K562 (cell line): ENCODE results near the gene TAP2. TPM values are rescaled to one million over a fixed set of nuclear protein-coding genes. Genes with fewer than 3 reads are reported as not detected.
A peak's percentile ranks its signal among the peaks of the same experiment; 100 is the strongest.

Experiments
- BMI1 ChIP-seq: fragments of 150-350 bp; IDR thresholded peaks from 2 replicates; pipeline ENCODE4 v1.6.1; 2014; ENCODE audit warnings: low read length
- CBFA2T3 ChIP-seq: fragments of 450-650 bp; IDR thresholded peaks from 2 replicates; pipeline ENCODE4 v1.6.1; 2017
- CREM ChIP-seq: IDR thresholded peaks from 2 replicates; pipeline ENCODE4 v1.6.1; 2014; ENCODE audit warnings: antibody characterized with exemption, low read depth
- CSDE1 ChIP-seq, 2 experiments: fragments of 450-650 bp; IDR thresholded peaks; 2 replicates each; pipeline ENCODE4 v1.6.1; 2016; ENCODE audit warnings: mild to moderate bottlenecking in 1 of 2
- CTBP1 ChIP-seq: fragments of 450-650 bp; IDR thresholded peaks from 2 replicates; pipeline ENCODE4 v1.6.1; 2016; ENCODE audit warnings: borderline replicate concordance
- EWSR1 ChIP-seq: fragments of 450-650 bp; IDR thresholded peaks from 2 replicates; pipeline ENCODE4 v1.6.1; 2018; ENCODE audit warnings: borderline replicate concordance, mild to moderate bottlenecking, low read depth, moderate library complexity; ENCODE audit not compliant: partially characterized antibody
- GABPA ChIP-seq: fragments of 200-800 bp; sonication (Bioruptor generic); conservative IDR thresholded peaks from 2 replicates; pipeline ENCODE4 v1.6.1; 2016; ENCODE audit warnings: low read depth, missing genetic modification characterization, missing compliant biosample characterization
- HDGF ChIP-seq: fragments of 450-650 bp; IDR thresholded peaks from 2 replicates; pipeline ENCODE4 v1.6.1; 2016
- MAFF ChIP-seq: IDR thresholded peaks from 2 replicates; pipeline ENCODE4 v1.6.1; 2012; ENCODE audit warnings: low read length, improper control_type of control experiment
- MAZ ChIP-seq, 2 experiments: fragments of 450-650 bp in 1 of 2; sonication (generic) in 1 of 2; formaldehyde crosslinking; IDR thresholded peaks in 1 of 2; conservative IDR thresholded peaks in 1 of 2; 2 replicates each; pipeline versions ENCODE4 v1.4.0 to v1.5.0; 2020; ENCODE audit warnings: mild to moderate bottlenecking in 1 of 2, missing genetic modification reagents in 1 of 2
- MEF2D ChIP-seq: conservative IDR thresholded peaks from 2 replicates; pipeline ENCODE4 v1.6.1; 2016; ENCODE audit warnings: low read depth, missing genetic modification characterization, missing compliant biosample characterization
- NCOA1 ChIP-seq: fragments of 450-650 bp; IDR thresholded peaks from 2 replicates; pipeline ENCODE4 v1.6.1; 2016; ENCODE audit warnings: low read depth
- NFE2L1 ChIP-seq: fragments of 450-650 bp; IDR thresholded peaks from 2 replicates; pipeline ENCODE4 v1.6.1; 2016; ENCODE audit warnings: missing genetic modification characterization, low read depth, mild to moderate bottlenecking, missing compliant biosample characterization, moderate library complexity, borderline replicate concordance
- SIN3B ChIP-seq: fragments of 450-650 bp; IDR thresholded peaks from 2 replicates; pipeline ENCODE4 v1.6.1; 2017; ENCODE audit warnings: low read depth, mild to moderate bottlenecking, moderate library complexity
- ZNF184 ChIP-seq: sonication (generic); formaldehyde crosslinking; IDR thresholded peaks from 2 replicates; pipeline ENCODE4 v1.5.0; 2020; ENCODE audit warnings: missing genetic modification reagents
- ZNF436 ChIP-seq: fragments of 250-450, 450-650 bp; sonication (Bioruptor Pico); formaldehyde crosslinking; IDR thresholded peaks from 2 replicates; pipeline ENCODE4 v1.7.0; 2020; ENCODE audit warnings: mild to moderate bottlenecking
- ZNF77 ChIP-seq: fragments of 250-450 bp; sonication (Bioruptor Pico); IDR thresholded peaks from 2 replicates; pipeline ENCODE4 v1.5.0; 2020
- polyA plus RNA-seq, 8 experiments: library from polyadenylated mRNA; depleted of rRNA in 4 of 8; stranded (reverse) in 5 of 8; unstranded in 3 of 8; fragments of >200 nt; fragmentation: Nextera tagmentation in 2 of 8; fragmentation: Illumina TruSeq in 1 of 8; extraction: Ambion mirVana in 2 of 8; extraction: Trizol in 1 of 8; gene quantifications; 2 replicates each; pipeline versions ENCODE4 v1.2.1 to v1.2.3, GENCODE V29; 2011 to 2014; ENCODE audit warnings: inconsistent platforms in 1 of 8, missing spikeins in 1 of 8
- total RNA-seq, 7 experiments: library from RNA; depleted of rRNA in 6 of 7; stranded (reverse); fragments of >200 nt in 6 of 7; fragmentation: Illumina TruSeq in 2 of 7; extraction: Trizol in 2 of 7; gene quantifications; 2 replicates each; pipeline versions ENCODE4 v1.2.1 to v1.2.3, GENCODE V29; 2011 to 2021; ENCODE audit warnings: low replicate concordance in 1 of 7
- TF ChIP-seq, protein P1 (sequence below), 2 experiments: IDR thresholded peaks in 1 of 2; conservative IDR thresholded peaks in 1 of 2; 2 replicates each; pipeline ENCODE4 v1.6.1; 2016; ENCODE audit warnings: low read depth in 2 of 2, mild to moderate bottlenecking in 1 of 2, missing compliant biosample characterization in 1 of 2, missing genetic modification characterization in 1 of 2, moderate library complexity in 1 of 2
- TF ChIP-seq, protein P2 (sequence below): IDR thresholded peaks from 2 replicates; pipeline ENCODE4 v1.6.1; 2016; ENCODE audit warnings: missing genetic modification characterization, missing compliant biosample characterization
- TF ChIP-seq, protein P3 (sequence below): fragments of 450-650 bp; IDR thresholded peaks from 2 replicates; pipeline ENCODE4 v1.6.1; 2016; ENCODE audit warnings: missing biosample characterization, missing genetic modification characterization
- TF ChIP-seq, protein P4 (sequence below): sonication (generic); formaldehyde crosslinking; IDR thresholded peaks from 2 replicates; pipeline ENCODE4 v1.8.1; 2023; ENCODE audit warnings: mild to moderate bottlenecking, missing genetic modification reagents

The TAP2 gene
- total and polyA plus RNA-seq, 9 of the 15 experiments (the other 6 are each of a cell fraction or from before 2014, with no cell fraction given) = 2.0 to 53.5 (median 19.6) TPM

DNA sequence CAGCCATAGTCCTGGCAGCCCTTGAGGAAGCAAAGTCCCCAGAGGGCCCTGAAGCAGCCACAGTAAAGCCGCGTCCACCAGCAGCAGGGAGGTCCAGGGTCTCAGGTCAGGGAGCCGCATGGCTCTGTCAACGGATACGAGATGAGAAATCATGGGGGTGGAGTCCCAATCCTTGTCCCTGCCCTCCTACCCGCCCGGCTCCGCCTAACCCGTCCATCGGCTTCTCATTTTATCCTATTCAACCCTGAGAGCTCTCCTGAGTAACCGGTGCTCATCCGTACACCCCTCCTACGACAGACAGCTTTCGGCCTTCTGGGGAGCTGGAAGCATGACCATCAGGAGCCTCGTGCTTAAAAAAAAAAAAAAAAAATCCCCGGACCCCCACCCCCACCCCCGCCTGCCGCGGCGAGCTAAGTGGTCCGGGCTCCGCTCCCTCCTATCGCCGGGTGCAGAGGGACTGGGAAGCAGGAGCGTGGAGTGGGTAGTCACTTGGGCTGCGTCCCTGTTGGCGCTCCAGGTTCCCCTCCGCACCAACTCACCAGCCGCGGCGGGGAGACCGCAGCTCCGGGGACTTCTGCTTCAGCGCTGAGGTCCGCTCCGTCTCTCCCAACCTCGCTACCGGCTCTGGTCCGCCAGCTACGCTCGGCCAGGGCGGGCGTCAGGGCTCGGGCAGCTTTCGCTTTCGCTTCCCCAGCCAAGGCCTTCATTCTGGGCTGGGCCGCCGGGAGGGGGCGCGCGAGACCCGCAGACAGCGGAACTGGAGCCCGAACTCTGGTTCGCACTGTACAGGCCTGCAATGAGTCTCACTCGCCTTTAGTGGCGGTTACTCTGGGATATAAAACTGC, at the start of gene TAP2 (continued):
- TF ChIP-seq, protein P1, sequence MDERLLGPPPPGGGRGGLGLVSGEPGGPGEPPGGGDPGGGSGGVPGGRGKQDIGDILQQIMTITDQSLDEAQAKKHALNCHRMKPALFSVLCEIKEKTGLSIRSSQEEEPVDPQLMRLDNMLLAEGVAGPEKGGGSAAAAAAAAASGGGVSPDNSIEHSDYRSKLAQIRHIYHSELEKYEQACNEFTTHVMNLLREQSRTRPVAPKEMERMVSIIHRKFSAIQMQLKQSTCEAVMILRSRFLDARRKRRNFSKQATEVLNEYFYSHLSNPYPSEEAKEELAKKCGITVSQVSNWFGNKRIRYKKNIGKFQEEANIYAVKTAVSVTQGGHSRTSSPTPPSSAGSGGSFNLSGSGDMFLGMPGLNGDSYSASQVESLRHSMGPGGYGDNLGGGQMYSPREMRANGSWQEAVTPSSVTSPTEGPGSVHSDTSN (CRISPR knock-in tag; IDR thresholded peaks at IDR 0.05; ENCODE audit: low read depth) = no peak
- TF ChIP-seq, protein P1 (tag; conservative IDR thresholded peaks at IDR 0.05; ENCODE audit: low read depth) = 0 out of 2 replicates have a peak, but pooled peaks have one; percentile 7
- no peak for TF ChIP-seq HDGF
- TF ChIP-seq ZNF184 (CRISPR knock-in tag) = no peak
- TF ChIP-seq, protein P2, sequence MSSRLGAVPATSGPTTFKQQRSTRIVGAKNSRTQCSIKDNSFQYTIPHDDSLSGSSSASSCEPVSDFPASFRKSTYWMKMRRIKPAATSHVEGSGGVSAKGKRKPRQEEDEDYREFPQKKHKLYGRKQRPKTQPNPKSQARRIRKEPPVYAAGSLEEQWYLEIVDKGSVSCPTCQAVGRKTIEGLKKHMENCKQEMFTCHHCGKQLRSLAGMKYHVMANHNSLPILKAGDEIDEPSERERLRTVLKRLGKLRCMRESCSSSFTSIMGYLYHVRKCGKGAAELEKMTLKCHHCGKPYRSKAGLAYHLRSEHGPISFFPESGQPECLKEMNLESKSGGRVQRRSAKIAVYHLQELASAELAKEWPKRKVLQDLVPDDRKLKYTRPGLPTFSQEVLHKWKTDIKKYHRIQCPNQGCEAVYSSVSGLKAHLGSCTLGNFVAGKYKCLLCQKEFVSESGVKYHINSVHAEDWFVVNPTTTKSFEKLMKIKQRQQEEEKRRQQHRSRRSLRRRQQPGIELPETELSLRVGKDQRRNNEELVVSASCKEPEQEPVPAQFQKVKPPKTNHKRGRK (tag) = no peak
- TF ChIP-seq, protein P3, sequence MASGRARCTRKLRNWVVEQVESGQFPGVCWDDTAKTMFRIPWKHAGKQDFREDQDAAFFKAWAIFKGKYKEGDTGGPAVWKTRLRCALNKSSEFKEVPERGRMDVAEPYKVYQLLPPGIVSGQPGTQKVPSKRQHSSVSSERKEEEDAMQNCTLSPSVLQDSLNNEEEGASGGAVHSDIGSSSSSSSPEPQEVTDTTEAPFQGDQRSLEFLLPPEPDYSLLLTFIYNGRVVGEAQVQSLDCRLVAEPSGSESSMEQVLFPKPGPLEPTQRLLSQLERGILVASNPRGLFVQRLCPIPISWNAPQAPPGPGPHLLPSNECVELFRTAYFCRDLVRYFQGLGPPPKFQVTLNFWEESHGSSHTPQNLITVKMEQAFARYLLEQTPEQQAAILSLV = no peak
- TF ChIP-seq MAFF = no peak
- peak; percentile 55; the same call in 1 of the 2 replicates for TF ChIP-seq SIN3B
- no peak for TF ChIP-seq ZNF77
- peak; percentile 65; the same call in 1 of the 2 replicates for TF ChIP-seq NCOA1
- no peak for TF ChIP-seq EWSR1
- TF ChIP-seq BMI1 = 0 out of 2 replicates have a peak, but pooled peaks have one; percentile 9
- TF ChIP-seq ZNF436 (CRISPR knock-in tag) = no peak
- TF ChIP-seq CSDE1 (IDR thresholded peaks at IDR 0.05) = no peak
- peak; percentile 81 to 86 for TF ChIP-seq MAZ (CRISPR knock-in tag; conservative IDR thresholded peaks at IDR 0.05 in 1 of 2, IDR thresholded peaks at IDR 0.05 in 1 of 2)
- TF ChIP-seq NFE2L1 = no peak
- TF ChIP-seq, protein P4, sequence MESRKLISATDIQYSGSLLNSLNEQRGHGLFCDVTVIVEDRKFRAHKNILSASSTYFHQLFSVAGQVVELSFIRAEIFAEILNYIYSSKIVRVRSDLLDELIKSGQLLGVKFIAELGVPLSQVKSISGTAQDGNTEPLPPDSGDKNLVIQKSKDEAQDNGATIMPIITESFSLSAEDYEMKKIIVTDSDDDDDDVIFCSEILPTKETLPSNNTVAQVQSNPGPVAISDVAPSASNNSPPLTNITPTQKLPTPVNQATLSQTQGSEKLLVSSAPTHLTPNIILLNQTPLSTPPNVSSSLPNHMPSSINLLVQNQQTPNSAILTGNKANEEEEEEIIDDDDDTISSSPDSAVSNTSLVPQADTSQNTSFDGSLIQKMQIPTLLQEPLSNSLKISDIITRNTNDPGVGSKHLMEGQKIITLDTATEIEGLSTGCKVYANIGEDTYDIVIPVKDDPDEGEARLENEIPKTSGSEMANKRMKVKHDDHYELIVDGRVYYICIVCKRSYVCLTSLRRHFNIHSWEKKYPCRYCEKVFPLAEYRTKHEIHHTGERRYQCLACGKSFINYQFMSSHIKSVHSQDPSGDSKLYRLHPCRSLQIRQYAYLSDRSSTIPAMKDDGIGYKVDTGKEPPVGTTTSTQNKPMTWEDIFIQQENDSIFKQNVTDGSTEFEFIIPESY = peak; percentile 64; the same call in 1 of the 2 replicates
- peak; percentile 74 for TF ChIP-seq CTBP1
- TF ChIP-seq CREM = peak; percentile 55; the same call in 1 of the 2 replicates
- TF ChIP-seq MEF2D = no peak
- 0 out of 2 replicates have a peak, but pooled peaks have one; percentile 3 for TF ChIP-seq CBFA2T3
- TF ChIP-seq GABPA = 0 out of 2 replicates have a peak, but pooled peaks have one; percentile 15
